ENCODE results near the gene STK32B.

Gene STK32B

GRCh38 chr4:5078009-5078408 is 26.7 kb downstream of the STK32B start:
- Histone ChIP-seq H3K36me3 (ENCODE audit: control insufficient read depth in 2 of 2, insufficient read depth in 1 of 2, low read length in 2 of 2) (no peaks in the 10 kb centered on the region), H3K4me3 (ENCODE audit: low read depth, low read length) (no peak overlapping the region), H3K9me3 (ENCODE audit: control insufficient read depth, insufficient read depth, low read depth, low read length) (no peaks in the 10 kb centered on the region), H3K27ac (ENCODE audit: extremely low read depth, low read depth, low read length) (no peak overlapping the region), H3K4me1 (ENCODE audit: control insufficient read depth, insufficient read depth, low read length) (no peaks in the 10 kb centered on the region)
- TF ChIP-seq TCF7L2 (IDR thresholded peaks at IDR 0.05; ENCODE audit: borderline replicate concordance, low read depth, low read length), result no peak
- TF ChIP-seq ZNF530 (tag by site-specific recombination; IDR thresholded peaks at IDR 0.05; ENCODE audit: low read depth), result no peak
- TF ChIP-seq ZNF558 (tag by site-specific recombination; IDR thresholded peaks at IDR 0.05), result no peak
- no peak for TF ChIP-seq ZNF391 (tag by site-specific recombination; IDR thresholded peaks at IDR 0.05; ENCODE audit: borderline replicate concordance, low read depth)
- no peak for TF ChIP-seq REST (tag by site-specific recombination; IDR thresholded peaks at IDR 0.05)
- TF ChIP-seq KLF10 (tag by site-specific recombination; IDR thresholded peaks at IDR 0.05), result no peak
- TF ChIP-seq ZBTB17 (tag by site-specific recombination; IDR thresholded peaks at IDR 0.05), result no peak
- TF ChIP-seq ZNF280C (tag by site-specific recombination; IDR thresholded peaks at IDR 0.05), result no peak
- no peak for TF ChIP-seq SCRT2 (tag by site-specific recombination; IDR thresholded peaks at IDR 0.05)
- no peak for TF ChIP-seq ZNF169 (tag by site-specific recombination; IDR thresholded peaks at IDR 0.05)
- no peak for TF ChIP-seq ZNF677 (tag by site-specific recombination; IDR thresholded peaks at IDR 0.05)
- TF ChIP-seq TRIM28 (IDR thresholded peaks at IDR 0.05; ENCODE audit: borderline replicate concordance, low read length), result no peak
- no peak for TF ChIP-seq ZNF692 (tag by site-specific recombination; IDR thresholded peaks at IDR 0.05)
- no peak for TF ChIP-seq ZNF140 (tag by site-specific recombination; IDR thresholded peaks at IDR 0.05)
- TF ChIP-seq ZNF394 (tag by site-specific recombination; IDR thresholded peaks at IDR 0.05; ENCODE audit: borderline replicate concordance), result no peak
- no peak for TF ChIP-seq ZNF624 (tag by site-specific recombination; IDR thresholded peaks at IDR 0.05)
- POLR2A ChIA-PET, result no interaction called here
- CTCF ChIA-PET, result no interaction called here

- no peaks in the 10 kb centered on the region for H3K9me3 ChIP-seq (ENCODE audit: control insufficient read depth, insufficient read depth, low read depth, low read length)
- no peak overlapping the region for H3K27ac ChIP-seq (ENCODE audit: extremely low read depth, low read depth, low read length)
- no peaks in the 10 kb centered on the region for H3K4me1 ChIP-seq (ENCODE audit: control insufficient read depth, insufficient read depth, low read length)
- H3K4me3 ChIP-seq (ENCODE audit: low read depth, low read length), result no peak overlapping the region
- ChIA-PET CTCF (no interaction called here), POLR2A (no interaction called here)
- no peaks in the 10 kb centered on the region for H3K36me3 ChIP-seq (ENCODE audit: control insufficient read depth in 2 of 2, insufficient read depth in 1 of 2, low read length in 2 of 2)
- TF ChIP-seq SP3 (tag by site-specific recombination; IDR thresholded peaks at IDR 0.05) (no peak), HOXD13 (CRISPR knock-in tag; IDR thresholded peaks at IDR 0.05; ENCODE audit: borderline replicate concordance) (no peak), PRDM6 (tag by site-specific recombination; IDR thresholded peaks at IDR 0.05) (no peak), ZNF146 (tag by site-specific recombination; IDR thresholded peaks at IDR 0.05) (no peak), ZNF24 (tag by site-specific recombination; IDR thresholded peaks at IDR 0.05) (no peak), REST (tag by site-specific recombination; IDR thresholded peaks at IDR 0.05) (no peak), ZNF830 (tag by site-specific recombination; IDR thresholded peaks at IDR 0.05; ENCODE audit: low read depth) (no peak)
Measured at GRCh38 chr4:5079581-5079980, 28.3 kb downstream of the STK32B start.

All from HEK293 (cell line).